NK-92 (cell line): ENCODE data around the gene PPFIA1.
"Not testable (repeated sequence)": the region's sequence is repeated elsewhere in the genome, so short reads cannot be mapped to it uniquely, and the experiment has no call there.

ENCODE experiments used
- DNase-seq: peaks from one replicate; lab custom pipeline; 2025; ENCODE audit not compliant: unreplicated experiment; lab: John Stamatoyannopoulos, UW

The PPFIA1 gene

DNA sequence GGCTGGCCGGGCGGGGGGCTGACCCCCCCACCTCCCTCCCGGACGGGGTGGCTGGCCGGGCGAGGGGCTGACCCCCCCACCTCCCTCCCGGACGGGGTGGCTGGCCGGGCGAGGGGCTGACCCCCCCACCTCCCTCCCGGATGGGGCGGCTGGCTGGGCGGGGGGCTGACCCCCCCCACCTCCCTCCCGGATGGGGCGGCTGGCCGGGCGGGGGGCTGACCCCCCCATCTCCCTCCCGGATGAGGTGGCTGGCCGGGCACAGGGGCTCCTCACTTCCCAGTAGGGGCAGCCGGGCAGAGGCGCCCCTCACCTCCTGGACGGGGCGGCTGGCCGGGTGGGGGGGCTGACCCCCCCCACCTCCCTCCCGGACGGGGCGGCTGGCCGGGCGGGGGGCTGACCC is 24.7 kb downstream of the PPFIA1 start:
- DNase-seq: not testable (repeated sequence)

GRCh38 chr11:70296681-70297080 is 26.2 kb downstream of the PPFIA1 start:
- no peak for DNase-seq

DNA sequence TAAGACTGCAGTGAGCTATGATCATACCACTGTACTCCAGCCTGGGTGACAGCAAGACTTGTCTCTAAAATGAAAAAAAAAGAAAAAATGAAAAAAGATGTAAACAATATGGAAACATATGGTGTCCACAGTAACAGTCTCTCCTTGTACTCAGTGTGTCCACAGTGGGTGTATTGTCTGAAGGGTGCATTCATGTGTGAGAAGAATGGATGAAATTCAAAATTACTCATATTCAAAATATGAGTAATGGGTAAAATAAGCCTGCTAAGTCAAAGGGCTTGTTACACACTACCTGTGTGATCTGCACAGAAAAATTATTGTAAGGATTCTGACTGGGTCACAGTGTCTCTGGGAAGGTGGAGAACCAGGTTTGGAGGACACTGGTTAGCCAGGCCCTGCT is 26.9 kb downstream of the PPFIA1 start:
- DNase-seq: no peak

- no peak for DNase-seq
Observed at GRCh38 chr11:70298243-70298915, 27.9 kb downstream of the PPFIA1 start.

GRCh38 chr11:70299636-70300035 is 29.1 kb downstream of the PPFIA1 start:
- DNase-seq: no peak

DNA sequence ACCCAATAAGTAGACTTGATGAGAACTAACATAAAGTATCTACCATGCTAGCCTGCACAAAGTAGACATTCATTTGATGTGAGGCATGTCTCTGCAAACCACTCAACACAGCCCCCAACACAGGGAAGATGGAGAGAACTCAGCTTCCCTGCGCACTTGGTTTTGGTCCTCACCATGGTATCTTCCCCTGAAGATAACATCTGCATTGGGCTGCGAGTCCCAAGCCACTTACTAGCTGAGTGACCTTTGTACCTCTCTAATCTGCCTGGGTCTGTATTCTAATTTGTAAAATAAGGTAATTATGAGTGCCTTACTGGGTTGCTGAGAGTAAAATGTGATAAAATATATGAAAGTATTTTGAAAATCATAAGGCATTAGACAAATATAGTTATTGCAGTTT is 30.7 kb downstream of the PPFIA1 start:
- no peak for DNase-seq

GRCh38 chr11:70301721-70302418 is 31.4 kb downstream of the PPFIA1 start:
- no peak for DNase-seq

DNA sequence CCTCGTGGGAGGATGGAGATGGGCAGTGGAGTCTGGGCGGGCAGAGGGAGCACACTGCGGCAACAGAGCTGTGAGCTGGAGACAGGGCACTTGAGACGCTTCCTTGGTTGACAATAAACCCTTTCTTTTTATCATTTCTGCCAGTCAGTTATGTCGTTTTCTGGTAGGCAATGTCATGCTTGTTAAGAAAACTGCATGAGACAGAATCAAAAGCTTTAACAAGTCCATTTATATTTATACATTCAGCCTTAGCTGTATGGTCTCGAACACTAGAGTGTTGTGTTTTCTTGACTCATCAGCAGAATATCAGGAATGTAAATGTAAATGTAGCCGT is 31.9 kb downstream of the PPFIA1 start:
- no peak for DNase-seq

DNA sequence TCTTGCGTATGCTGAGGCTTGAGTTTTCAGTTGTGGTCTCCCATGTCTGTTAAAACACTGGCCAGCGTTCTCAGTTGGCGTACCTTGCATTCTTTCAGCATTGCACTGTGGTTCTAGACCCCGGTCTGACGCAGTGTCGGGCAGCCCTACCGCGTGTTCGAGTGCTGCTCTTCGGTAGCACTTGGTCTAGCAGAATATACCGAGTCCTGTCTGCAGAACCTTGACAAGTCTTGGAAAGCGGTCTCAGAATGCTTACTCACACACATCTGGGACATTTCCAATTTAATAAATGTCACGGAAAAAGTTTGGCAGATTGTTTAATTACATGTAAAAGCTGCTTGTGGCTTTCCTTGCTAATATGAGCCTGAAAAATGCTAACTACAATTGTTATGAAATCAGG is 32.6 kb downstream of the PPFIA1 start:
- no peak for DNase-seq

DNA sequence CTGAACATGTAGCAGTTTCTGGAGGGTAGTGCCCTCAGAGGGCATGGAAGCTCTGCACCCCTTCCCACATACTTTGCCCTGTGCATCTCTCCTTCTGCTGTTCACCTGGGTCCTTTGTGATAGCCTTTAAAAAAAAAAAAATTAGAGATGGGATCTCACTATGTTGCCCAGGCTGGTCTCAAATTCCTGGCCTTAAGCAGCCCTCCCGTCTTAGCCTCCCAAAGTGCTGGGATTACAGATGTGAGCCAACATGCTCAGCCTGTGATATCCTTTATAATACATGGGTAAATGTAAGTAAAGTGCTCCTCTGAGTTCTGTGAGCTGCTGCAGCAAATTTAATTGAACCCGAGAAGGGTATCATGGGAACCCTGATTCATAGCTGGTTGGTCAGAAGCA is 33.7 kb downstream of the PPFIA1 start:
- DNase-seq: no peak

GRCh38 chr11:70305501-70305900 is 35.0 kb downstream of the PPFIA1 start:
- no peak for DNase-seq

DNA sequence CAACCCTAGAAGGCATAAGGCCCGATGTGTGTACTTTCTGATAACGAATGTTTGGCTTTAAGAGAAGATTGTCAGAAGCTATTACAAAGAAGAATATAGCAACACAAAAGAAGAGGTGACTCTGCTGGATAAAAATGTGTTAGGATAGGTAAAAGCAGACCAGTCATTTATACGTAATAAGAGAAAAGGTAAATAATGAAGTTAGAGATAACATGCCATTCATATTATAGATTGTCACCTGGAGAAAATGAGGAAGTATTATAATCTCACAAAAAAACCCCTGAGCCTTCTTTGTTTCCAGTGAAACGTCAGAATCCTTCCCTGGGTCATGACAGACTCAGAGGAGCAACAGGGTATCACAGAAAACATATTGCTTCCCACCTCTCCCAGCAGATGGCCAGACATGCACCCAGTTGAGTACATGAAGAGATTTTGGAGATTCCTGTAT is 36.1 kb downstream of the PPFIA1 start:
- no peak for DNase-seq

DNA sequence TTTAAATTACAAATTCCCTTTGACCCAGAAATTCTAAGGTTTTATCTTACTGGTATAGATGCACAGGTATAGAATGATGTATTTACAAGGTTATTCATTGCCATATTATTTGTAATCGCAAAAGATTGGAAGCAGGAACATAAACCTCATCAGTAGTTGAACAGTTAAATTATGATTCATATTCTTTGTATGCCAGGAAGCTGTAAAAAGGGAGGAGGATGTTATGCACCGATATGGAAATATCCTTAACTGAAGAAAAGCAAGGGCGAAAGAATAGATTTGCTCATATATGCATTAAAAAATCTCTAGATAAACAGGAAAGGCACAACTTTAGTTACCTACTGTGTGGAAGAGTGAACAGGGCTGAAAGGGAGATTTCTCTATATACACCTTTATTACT is 36.7 kb downstream of the PPFIA1 start:
- DNase-seq: no peak

DNA sequence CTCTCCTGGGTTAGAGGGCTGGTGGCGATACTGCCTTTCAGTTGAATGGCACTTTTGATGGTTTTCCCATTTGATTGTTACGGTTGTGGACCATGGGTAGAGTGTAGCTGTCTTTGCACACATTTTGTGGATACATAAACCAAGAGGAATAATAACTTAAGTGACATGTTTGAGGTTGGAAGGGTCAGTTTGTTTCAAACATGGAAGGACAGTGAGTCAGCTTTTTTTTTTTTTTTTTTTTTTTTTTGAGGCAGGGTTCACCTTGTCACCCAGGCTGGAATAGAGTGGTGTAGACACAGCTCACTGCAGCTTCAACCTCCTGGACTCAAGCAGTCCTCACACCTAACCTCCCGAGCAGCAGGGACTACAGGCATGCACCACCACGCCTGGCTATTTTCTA is 41.1 kb downstream of the PPFIA1 start:
- DNase-seq: no peak

DNA sequence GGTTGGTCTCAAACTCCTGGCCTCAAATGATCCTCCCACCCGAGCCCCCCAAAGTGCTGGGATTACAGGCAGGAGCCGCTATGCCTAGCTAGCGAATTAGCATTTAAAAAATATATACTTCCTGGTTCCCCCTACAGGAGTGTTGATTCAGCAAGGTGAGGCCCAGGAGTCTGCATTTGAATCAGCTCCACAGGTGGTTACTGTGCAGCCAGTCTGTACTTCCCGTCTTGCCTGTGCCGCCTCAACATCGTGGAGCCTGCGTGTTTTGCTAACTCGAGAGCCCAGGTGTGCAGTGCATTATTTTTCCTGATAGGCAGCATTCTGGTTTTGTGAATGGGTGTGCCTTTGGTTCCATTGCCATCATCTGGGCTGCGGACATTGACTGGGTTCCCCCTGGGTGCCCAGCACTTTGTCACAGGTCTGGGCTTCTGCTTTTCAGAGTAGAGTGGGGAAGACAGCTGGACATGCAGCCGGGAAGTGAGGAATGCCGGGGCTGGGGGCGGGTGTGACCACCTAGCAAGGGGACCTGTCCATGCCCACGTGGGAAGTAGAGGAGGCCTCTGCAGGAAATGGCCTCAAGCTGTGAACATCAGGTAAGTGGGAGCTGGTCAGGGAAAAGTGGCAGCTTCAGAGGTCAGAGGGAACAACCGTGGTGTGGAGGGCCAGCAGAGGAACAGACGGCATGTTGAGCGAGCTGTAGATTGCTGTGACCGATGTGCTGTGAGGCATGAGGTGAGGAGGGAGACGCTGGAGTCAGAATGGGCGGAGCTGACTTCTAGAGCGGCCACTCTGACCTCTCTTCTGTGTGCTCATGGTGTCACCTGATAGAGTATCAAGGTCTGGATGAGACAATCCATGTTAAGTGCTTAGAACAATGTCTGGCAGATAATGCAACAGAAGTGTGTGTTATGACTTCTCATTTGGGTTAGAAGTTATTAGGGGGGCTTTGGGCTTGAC is 42.2 kb downstream of the PPFIA1 start:
- DNase-seq: no peak

GRCh38 chr11:70313945-70314344 is 43.5 kb downstream of the PPFIA1 start:
- no peak for DNase-seq

GRCh38 chr11:70314730-70315129 is 44.2 kb downstream of the PPFIA1 start:
- DNase-seq: no peak

GRCh38 chr11:70315716-70316115 is 45.2 kb downstream of the PPFIA1 start:
- no peak for DNase-seq

DNA sequence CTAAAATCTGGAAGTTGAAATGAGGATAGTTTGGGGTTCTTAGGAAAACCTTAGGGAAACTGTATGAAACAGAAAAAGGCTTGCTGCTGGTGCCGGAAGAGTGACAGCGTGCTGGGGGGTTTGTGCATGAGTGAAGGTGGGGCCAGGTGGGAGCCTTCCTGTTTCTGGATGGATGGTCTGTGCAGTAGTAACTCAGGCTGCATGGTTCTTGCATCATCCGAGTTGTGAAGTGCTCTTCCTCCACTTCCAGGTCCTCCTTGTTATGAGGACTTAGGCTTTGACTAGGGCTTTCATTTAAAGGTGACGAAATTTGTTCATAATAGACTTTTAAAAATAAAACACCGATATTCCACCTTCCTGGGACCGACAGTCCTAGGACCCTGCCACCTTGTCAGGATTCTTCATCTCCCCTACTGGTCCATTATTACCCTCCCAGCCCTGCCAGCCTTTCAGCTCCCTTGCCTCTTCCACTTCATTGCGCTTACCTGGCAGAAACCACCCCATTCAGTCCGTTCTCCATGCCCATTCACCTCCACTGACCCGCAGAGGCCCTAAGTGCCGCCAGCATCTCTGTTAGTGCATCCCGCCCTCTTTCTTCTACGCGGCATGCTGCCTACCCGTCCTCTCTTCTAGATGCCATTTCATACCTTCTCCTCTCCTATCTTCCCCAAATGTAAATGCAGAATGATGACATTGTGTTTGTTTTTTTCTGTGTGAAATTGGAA is 47.3 kb downstream of the PPFIA1 start:
- no peak for DNase-seq

GRCh38 chr11:70319396-70320076 is 49.0 kb downstream of the PPFIA1 start:
- no peak for DNase-seq

- no peak for DNase-seq
Observed at GRCh38 chr11:70322666-70323065, 52.2 kb downstream of the PPFIA1 start.
